Measurements from ENCODE around the gene UBE2N.

- TF ChIP-seq POLR2A (IDR thresholded peaks at IDR 0.05) (no peak), CTCF (IDR thresholded peaks at IDR 0.05) (no peak)
Observed at GRCh38 chr12:93448796-93449195, 7.0 kb upstream of the UBE2N start.

Data from prostate gland (tissue), 2 donors.